Measurements from ENCODE around the gene KMT2C. TPM values are rescaled to one million over a fixed set of nuclear protein-coding genes. Genes with fewer than 3 reads are reported as not detected.
"Not testable (repeated sequence)": the region's sequence is repeated elsewhere in the genome, so short reads cannot be mapped to it uniquely, and the experiment has no call there.

The KMT2C gene
- total RNA-seq, 2 experiments from 2014 or later: 66.7 to 74.0 TPM

- CTCF ChIA-PET, H3K4me1 Mint-ChIP-seq, POLR2A ChIA-PET, H3K4me3 Mint-ChIP-seq, H3K9me3 Mint-ChIP-seq, H3K27ac Mint-ChIP-seq, H3K27me3 Mint-ChIP-seq, DNase-seq: not testable (repeated sequence)
- H3K36me3 Mint-ChIP-seq (ENCODE audit: low read depth): peaks cover 24% of the 10 kb centered on the region
Measured at GRCh38 chr7:152266859-152267258, 168.9 kb downstream of the KMT2C start.

DNA sequence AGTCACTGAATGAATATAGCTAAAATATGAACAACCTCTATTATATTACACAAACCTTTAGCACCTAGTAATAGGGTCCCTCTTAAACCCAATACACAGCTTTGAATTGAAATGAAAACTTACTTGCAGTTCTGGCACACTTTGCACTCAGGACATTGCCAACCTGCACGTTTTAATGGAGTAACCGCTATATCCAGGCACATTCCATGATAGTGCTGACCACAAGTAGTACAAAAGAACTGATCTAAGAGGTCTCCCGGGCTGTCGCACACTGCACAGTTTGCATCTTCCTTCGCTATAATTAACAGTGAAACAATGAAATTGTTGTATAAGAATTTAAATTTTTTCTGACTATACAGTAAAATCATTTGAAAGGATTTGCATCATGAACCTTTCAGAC lies 170.9 kb downstream of the KMT2C start:
- POLR2A ChIA-PET, H3K4me1 Mint-ChIP-seq, CTCF ChIA-PET, H3K27me3 Mint-ChIP-seq, H3K4me3 Mint-ChIP-seq, DNase-seq, H3K27ac Mint-ChIP-seq, H3K9me3 Mint-ChIP-seq: not testable (repeated sequence)
- H3K36me3 Mint-ChIP-seq (ENCODE audit: low read depth): peaks cover 28% of the 10 kb centered on the region

GRCh38 chr7:152262146-152262545 lies 173.7 kb downstream of the KMT2C start:
- H3K4me1 Mint-ChIP-seq, CTCF ChIA-PET, H3K4me3 Mint-ChIP-seq, POLR2A ChIA-PET, DNase-seq, H3K27ac Mint-ChIP-seq, H3K27me3 Mint-ChIP-seq, H3K9me3 Mint-ChIP-seq: not testable (repeated sequence)
- peaks cover 31% of the 10 kb centered on the region for H3K36me3 Mint-ChIP-seq (ENCODE audit: low read depth)

GRCh38 chr7:152259645-152260044 lies 176.2 kb downstream of the KMT2C start:
- H3K27ac Mint-ChIP-seq, POLR2A ChIA-PET, H3K9me3 Mint-ChIP-seq, H3K4me1 Mint-ChIP-seq, DNase-seq, H3K27me3 Mint-ChIP-seq, H3K4me3 Mint-ChIP-seq: not testable (repeated sequence)
- H3K36me3 Mint-ChIP-seq (ENCODE audit: low read depth): peaks cover 36% of the 10 kb centered on the region
- CTCF ChIA-PET: interaction anchor here (0.6 kb wide), 1 partner anchor 182 kb away, joined by 3 read pairs; no protein-coding TSS in a partner anchor

GRCh38 chr7:152247851-152248250 lies 188.0 kb downstream of the KMT2C start:
- H3K9me3 Mint-ChIP-seq, POLR2A ChIA-PET, DNase-seq, H3K4me3 Mint-ChIP-seq, H3K27me3 Mint-ChIP-seq, H3K27ac Mint-ChIP-seq, H3K4me1 Mint-ChIP-seq, CTCF ChIA-PET: not testable (repeated sequence)
- H3K36me3 Mint-ChIP-seq (ENCODE audit: low read depth): peaks cover 32% of the 10 kb centered on the region

GRCh38 chr7:152245417-152245816 lies 190.4 kb downstream of the KMT2C start:
- DNase-seq, POLR2A ChIA-PET, H3K27ac Mint-ChIP-seq, H3K4me3 Mint-ChIP-seq, CTCF ChIA-PET, H3K27me3 Mint-ChIP-seq, H3K4me1 Mint-ChIP-seq, H3K9me3 Mint-ChIP-seq: not testable (repeated sequence)
- H3K36me3 Mint-ChIP-seq (ENCODE audit: low read depth): peaks cover 29% of the 10 kb centered on the region

- H3K9me3 Mint-ChIP-seq, H3K4me1 Mint-ChIP-seq, DNase-seq, CTCF ChIA-PET, H3K4me3 Mint-ChIP-seq, POLR2A ChIA-PET, H3K27ac Mint-ChIP-seq, H3K27me3 Mint-ChIP-seq: not testable (repeated sequence)
- H3K36me3 Mint-ChIP-seq (ENCODE audit: low read depth): peaks cover 17% of the 10 kb centered on the region
Measured at GRCh38 chr7:152243464-152243863, 192.3 kb downstream of the KMT2C start.

GRCh38 chr7:152241301-152241700 lies 194.5 kb downstream of the KMT2C start:
- CTCF ChIA-PET: interaction anchor here (0.6 kb wide), 1 partner anchor 12 kb away, joined by 3 read pairs; no protein-coding TSS in a partner anchor
- H3K36me3 Mint-ChIP-seq (ENCODE audit: low read depth); DNase-seq; H3K4me1 Mint-ChIP-seq; POLR2A ChIA-PET; H3K4me3 Mint-ChIP-seq; H3K9me3 Mint-ChIP-seq; H3K27me3 Mint-ChIP-seq; H3K27ac Mint-ChIP-seq: not testable (repeated sequence)

DNA sequence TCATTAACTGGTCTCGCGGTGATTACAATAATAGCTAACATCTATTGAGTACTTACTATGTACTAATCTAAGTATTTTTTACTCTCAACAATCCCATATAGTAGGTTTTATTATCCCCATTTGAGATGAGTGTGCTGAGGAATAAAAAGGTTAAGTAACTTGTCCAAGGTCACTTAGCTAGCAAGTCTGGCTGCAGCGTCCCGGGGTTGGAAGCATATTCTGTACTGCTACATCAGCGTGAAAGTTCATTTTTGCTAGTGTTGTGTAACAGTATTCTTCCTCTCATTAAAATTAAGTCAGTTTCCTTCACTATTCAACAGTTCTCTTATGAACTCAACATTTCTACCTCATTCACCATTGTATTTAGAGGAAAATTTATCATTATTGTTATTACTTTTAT lies 199.5 kb downstream of the KMT2C start:
- H3K27ac Mint-ChIP-seq, H3K27me3 Mint-ChIP-seq, H3K4me1 Mint-ChIP-seq, POLR2A ChIA-PET, CTCF ChIA-PET, H3K4me3 Mint-ChIP-seq, DNase-seq, H3K9me3 Mint-ChIP-seq: not testable (repeated sequence)
- H3K36me3 Mint-ChIP-seq (ENCODE audit: low read depth): peaks cover 12% of the 10 kb centered on the region

GRCh38 chr7:152234421-152234820 lies 201.4 kb downstream of the KMT2C start:
- H3K4me1 Mint-ChIP-seq, H3K27ac Mint-ChIP-seq, H3K4me3 Mint-ChIP-seq, POLR2A ChIA-PET, H3K27me3 Mint-ChIP-seq, DNase-seq, H3K9me3 Mint-ChIP-seq: not testable (repeated sequence)
- CTCF ChIA-PET: interaction anchor here (0.6 to 0.7 kb wide), 2 partner anchors 8 to 25 kb away, joined by 3 read pairs; no protein-coding TSS in a partner anchor
- H3K36me3 Mint-ChIP-seq (ENCODE audit: low read depth): peaks cover 11% of the 10 kb centered on the region

DNA sequence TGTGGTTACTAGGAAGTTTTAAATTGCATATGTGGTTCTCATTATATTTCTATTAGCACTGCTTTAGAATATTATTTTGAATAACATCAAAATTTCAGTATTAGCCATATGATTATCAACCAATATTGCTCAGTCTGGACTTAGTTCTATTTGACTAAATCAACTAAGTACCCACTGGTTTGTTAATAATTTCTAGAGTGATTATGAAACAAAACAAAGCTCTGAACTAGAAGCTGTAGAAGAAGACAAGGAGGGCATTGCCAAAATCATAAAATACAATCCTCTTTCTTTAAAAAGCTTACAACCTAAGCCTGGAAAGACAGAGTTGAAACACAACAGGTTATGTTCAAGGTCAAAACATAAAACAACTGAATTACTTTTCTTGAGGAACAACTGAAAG lies 204.7 kb downstream of the KMT2C start:
- H3K4me1 Mint-ChIP-seq: no peaks in the 10 kb centered on the region
- H3K9me3 Mint-ChIP-seq: no peaks in the 10 kb centered on the region
- H3K27me3 Mint-ChIP-seq: no peaks in the 10 kb centered on the region
- H3K27ac Mint-ChIP-seq: no peak overlapping the region
- ChIA-PET POLR2A (no interaction called here), CTCF (interaction anchor here (1.2 kb wide), 1 partner anchor 141 kb away, joined by 3 read pairs; no protein-coding TSS in a partner anchor)
- peaks cover 13% of the 10 kb centered on the region for H3K36me3 Mint-ChIP-seq (ENCODE audit: low read depth)
- DNase-seq: no peak
- H3K4me3 Mint-ChIP-seq: no peak overlapping the region

GRCh38 chr7:152219556-152219955 lies 216.2 kb downstream of the KMT2C start:
- H3K9me3 Mint-ChIP-seq, POLR2A ChIA-PET, DNase-seq, CTCF ChIA-PET, H3K27ac Mint-ChIP-seq, H3K4me3 Mint-ChIP-seq, H3K4me1 Mint-ChIP-seq, H3K27me3 Mint-ChIP-seq: not testable (repeated sequence)
- H3K36me3 Mint-ChIP-seq (ENCODE audit: low read depth): peaks cover 26% of the 10 kb centered on the region

DNA sequence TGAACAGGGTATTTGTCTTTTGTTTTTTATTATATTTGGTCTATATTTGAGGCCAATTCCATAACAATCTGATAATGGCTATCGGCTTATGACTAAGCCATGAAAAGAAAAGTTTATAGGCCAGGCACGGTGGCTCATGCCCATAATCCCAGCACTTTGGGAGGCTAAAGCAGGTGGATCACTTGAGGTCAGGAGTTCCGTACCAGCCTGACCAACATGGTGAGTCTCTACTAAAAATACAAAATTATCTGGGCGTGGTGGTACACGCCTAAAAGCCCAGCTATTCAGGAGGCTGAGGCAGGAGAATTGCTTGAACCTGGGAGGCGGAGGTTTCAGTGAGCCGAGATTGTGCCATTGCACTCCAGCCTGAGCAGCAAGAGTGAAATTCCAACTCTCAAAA lies 227.0 kb downstream of the KMT2C start:
- DNase-seq, H3K4me3 Mint-ChIP-seq, H3K9me3 Mint-ChIP-seq, POLR2A ChIA-PET, H3K27me3 Mint-ChIP-seq, H3K27ac Mint-ChIP-seq, H3K4me1 Mint-ChIP-seq: not testable (repeated sequence)
- peaks cover 31% of the 10 kb centered on the region for H3K36me3 Mint-ChIP-seq (ENCODE audit: low read depth)
- CTCF ChIA-PET: interaction anchor here (0.6 kb wide), 1 partner anchor 26 kb away, joined by 3 read pairs; no protein-coding TSS in a partner anchor

DNA sequence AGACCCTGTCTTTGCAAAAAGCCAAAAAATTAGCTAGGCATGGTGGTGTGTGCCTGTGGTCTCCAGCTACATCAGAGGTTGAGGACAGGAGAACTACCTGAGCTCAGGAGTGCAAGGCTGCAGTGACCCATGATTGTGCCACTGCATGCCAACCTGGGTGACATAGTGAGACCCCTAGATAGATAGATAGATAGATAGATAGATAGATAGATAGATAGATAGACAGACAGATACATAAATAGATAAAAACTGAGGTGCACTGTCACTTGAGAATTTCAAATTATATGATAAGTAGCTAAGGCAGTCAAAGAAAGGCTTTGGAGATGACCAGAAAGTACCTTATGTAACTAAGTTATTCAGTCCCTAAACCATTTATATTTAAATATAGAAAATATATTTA lies 231.4 kb downstream of the KMT2C start:
- DNase-seq, H3K4me1 Mint-ChIP-seq, H3K4me3 Mint-ChIP-seq, POLR2A ChIA-PET, H3K9me3 Mint-ChIP-seq, H3K27me3 Mint-ChIP-seq, H3K27ac Mint-ChIP-seq: not testable (repeated sequence)
- H3K36me3 Mint-ChIP-seq (ENCODE audit: low read depth): peaks cover 25% of the 10 kb centered on the region
- CTCF ChIA-PET: interaction anchor here (1.3 kb wide), 1 partner anchor 12 kb away, joined by 3 read pairs; no protein-coding TSS in a partner anchor
